HG02870 (cell line): ENCODE data around the gene TMEM260.
"Not testable (repeated sequence)": the region's sequence is repeated elsewhere in the genome, so short reads cannot be mapped to it uniquely, and the experiment has no call there.

Source experiments
- ATAC-seq: cut with Tn5 transposase; IDR thresholded peaks from one replicate; pipeline ENCODE4 v1.9.1; 2021; ENCODE audit warnings: mild to moderate bottlenecking, moderate library complexity; ENCODE audit not compliant: unreplicated experiment

TMEM260 gene

GRCh38 chr14:56666716-56667115 lies 87.1 kb downstream of the TMEM260 start:
- ATAC-seq: no peak

- ATAC-seq: not testable (repeated sequence)
These were observed 87.7 kb downstream of the TMEM260 start for GRCh38 chr14:56667290-56667689.

GRCh38 chr14:56676042-56676441 lies 96.4 kb downstream of the TMEM260 start:
- ATAC-seq: no peak

- ATAC-seq: no peak
These were observed 99.2 kb downstream of the TMEM260 start for GRCh38 chr14:56678838-56679237.

- no peak for ATAC-seq
These were observed 106.8 kb downstream of the TMEM260 start for GRCh38 chr14:56686416-56686815.

GRCh38 chr14:56687123-56687522 lies 107.5 kb downstream of the TMEM260 start:
- ATAC-seq: no peak

GRCh38 chr14:56694609-56695008 lies 115.0 kb downstream of the TMEM260 start:
- ATAC-seq: no peak

- ATAC-seq: not testable (repeated sequence)
These were observed 115.6 kb downstream of the TMEM260 start for GRCh38 chr14:56695216-56695615.
